Medulla oblongata (tissue), 1 donor: ENCODE measurements around the gene FNDC3B.
"Not testable (repeated sequence)": the region's sequence is repeated elsewhere in the genome, so short reads cannot be mapped to it uniquely, and the experiment has no call there.

Experiments
- DNase-seq: peaks from one replicate; pipeline ENCODE4 v3.0.0-alpha.2; 2015; ENCODE audit errors: extremely low spot score

FNDC3B gene

DNA sequence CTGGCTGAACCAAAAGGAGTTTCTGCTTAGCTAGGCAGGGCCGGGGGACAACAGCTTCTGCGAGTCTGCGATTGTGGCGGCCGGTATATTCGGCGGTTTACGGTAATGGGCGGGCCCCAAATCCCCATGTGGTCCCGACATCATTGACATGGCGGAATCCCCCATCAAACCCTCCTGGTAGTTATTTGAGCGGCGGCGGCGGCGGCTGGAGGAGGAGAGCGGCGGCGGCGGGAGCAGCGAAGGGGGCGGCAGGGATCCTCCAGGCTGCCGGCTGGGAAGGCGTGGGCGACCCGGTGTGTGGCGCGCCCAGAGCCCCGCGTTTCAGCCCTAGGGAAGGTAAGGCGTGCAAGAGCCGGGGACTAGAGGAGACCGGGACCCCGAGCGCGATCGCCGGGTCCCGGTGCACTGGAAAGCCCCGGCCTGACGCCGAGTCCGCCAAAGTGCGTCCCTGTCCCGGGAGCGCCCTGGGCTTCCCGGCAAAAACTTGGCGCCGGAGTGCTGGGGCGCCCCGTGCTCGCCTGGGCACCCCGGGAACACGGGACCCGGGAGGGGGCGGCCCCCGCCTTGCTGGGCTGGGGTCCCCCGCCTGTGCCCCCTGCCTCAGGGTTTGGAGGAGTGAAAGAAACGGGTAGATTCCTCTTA, at the start of gene FNDC3B:
TSS of gene FNDC3B (plus strand) at position 143 of the 642 bp plus-strand sequence. CDS start 72,902 bp downstream, outside the sequence.
- peak; percentile 98 for DNase-seq

- DNase-seq, result not testable (repeated sequence)
Observed at GRCh38 chr3:171990239-171990638, 49.1 kb upstream of the FNDC3B start.

- DNase-seq, result no peak
Observed at GRCh38 chr3:171991166-171991565, 48.2 kb upstream of the FNDC3B start.

DNA sequence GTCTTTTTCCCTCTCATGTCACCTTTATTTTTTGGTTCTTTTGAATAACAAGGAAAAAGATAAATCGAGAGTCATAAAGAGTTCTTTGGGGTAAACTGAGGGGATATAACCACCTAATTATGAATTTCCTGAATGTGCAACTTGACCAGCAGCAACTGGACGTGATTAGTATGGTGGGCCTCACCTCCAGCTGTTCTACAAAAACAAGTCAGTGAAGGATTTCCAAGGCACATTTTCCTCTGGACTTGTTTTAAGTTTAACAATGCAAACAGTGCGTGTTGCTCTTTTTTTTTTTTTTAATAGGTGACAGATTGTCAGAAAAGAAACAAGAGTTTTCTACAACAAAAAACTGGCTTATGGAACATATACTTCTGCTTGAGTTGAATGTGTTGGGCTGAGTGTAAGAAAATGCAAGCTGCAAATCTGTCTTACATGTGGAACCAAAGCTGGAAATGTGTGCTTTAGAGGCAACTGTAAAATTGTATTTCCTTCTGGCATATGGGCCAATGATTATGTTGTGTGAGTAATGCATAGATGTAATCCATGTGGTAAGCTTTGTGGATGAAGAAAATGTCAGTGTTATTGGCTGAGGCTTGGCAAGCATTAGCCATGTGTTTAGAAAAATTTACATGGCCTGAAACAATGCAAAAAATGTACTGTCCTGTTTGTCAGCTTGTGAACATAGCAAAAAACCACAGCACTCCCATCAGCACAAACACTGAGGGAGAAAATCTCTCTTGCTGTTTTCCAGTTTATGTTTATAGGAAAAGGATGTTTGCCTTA, 44.5 kb upstream of the FNDC3B start:
- no peak for DNase-seq

GRCh38 chr3:171995486-171995885, 43.9 kb upstream of the FNDC3B start:
- DNase-seq, result no peak

GRCh38 chr3:171996178-171996817, 43.1 kb upstream of the FNDC3B start:
- no peak for DNase-seq

- DNase-seq, result not testable (repeated sequence)
Observed at GRCh38 chr3:171998731-171999130, 40.6 kb upstream of the FNDC3B start.

GRCh38 chr3:172001616-172002015, 37.8 kb upstream of the FNDC3B start:
- not testable (repeated sequence) for DNase-seq

DNA sequence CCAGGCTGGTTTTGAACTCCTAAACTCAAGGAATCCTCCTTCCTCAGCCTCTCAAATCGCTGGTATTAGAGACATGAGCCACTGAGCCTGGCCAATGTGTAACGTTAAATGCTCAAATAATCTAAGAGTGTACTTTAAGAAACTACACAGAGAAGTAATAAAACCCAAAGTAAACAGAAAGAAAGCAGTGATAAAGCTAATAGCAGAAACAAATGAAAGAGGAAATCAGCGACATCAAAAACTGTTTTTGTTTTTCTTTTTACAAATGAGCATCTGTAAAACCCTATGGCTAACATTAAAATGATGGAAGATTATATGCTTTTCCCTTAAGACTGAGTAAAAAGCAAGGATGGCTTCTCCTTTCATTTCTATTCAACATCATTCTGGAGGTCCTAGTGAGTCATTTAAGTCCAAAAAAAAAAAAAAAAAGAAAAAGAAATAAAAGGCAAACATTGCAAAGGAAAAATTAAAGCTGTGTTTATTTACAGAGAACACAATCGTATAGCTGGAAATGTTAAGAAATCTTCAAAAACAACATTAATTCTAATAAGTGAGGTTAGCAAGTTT, 36.8 kb upstream of the FNDC3B start:
- no peak for DNase-seq

DNA sequence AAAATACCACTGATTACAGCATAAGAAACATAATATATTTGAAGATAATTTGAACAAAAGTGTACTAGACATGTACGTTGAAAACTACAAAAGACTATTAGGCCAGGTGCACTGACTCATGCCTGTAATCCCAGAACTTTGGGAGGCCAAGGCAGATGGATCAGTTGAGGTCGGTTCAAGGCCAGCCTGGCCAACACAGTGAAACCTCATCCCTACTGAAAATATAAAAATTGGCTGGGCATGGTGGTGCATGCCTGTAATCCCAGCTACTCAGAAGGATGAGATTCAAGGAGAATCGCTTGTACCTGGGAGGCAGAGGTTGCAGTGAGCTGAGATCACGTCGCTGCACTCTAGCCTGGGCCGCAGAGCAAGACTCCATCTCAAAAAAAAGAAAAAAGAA, 36.2 kb upstream of the FNDC3B start:
- no peak for DNase-seq

DNA sequence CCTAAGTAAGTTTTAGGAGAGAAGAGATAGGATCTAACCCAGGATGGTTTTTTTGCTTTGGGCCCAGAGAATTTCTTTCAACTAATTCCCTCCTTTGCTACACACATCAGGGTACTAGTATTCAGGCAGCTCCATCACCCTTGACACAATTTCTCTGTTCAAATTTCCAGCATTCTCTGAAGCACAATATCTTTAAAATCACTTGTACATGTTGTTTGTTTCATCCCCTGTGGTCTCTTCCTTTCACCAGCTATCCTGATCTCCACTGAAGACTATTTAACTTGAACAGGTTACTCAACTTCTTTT, 32.4 kb upstream of the FNDC3B start:
- DNase-seq, result no peak

DNA sequence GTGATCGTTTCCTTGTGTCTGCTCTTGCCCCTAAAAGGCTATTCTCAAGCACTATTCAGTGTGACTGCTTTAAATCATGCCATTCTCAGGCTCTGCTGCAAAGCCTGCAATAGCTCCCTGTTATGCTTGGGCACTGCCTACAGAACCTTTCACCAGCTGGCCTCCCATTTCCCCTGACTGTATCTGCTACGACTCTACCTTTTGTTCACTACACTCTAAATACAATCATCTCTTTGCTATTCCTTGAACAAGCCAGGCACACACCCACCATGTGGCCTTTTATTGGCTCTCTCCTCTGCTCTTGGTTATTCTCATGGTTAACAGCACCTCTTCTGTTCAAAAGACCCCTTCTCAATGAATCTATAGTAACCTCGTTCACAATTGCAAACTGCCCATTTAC, 29.6 kb upstream of the FNDC3B start:
- no peak for DNase-seq

- DNase-seq, result no peak
Observed at GRCh38 chr3:172012775-172013174, 26.6 kb upstream of the FNDC3B start.

GRCh38 chr3:172014145-172014544, 25.2 kb upstream of the FNDC3B start:
- no peak for DNase-seq

GRCh38 chr3:172018364-172018763, 21.0 kb upstream of the FNDC3B start:
- no peak for DNase-seq

DNA sequence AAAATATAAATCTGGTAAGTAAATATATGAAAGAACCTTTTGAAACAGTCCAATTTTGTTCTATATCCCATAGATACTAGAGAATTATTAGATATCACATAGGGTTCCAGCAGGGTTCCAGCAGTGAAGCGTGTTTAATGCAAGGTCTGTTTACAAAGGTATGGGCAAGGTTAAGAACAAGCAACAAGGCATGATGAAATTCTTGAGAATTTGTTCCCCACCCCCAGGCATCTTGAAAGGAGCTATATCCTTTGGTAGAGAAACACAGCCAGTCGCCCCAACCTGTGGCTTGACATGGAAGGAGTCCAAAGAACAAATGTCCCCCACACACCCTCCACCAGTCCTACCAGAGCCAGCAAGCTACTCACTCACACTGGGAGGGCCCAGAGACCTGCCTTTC, 18.6 kb upstream of the FNDC3B start:
- no peak for DNase-seq

DNA sequence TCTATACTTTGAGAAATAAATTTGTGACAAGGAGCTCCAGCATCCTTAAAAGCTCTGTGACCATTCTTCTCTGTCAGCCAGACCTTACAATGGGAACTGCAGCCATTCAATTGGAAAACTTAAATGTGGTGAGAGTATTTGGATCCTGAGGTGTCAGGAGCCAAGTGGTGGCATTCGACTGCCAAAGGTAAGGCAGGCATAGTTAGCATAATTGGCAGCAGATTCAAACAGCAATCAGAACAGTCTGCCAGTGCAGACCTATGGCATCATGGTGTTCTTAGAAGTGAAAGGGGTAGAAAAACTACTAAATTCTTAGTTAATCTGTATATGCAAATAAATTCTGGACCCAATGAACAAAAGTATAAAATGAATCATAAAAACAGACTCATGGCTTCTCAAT, 18.2 kb upstream of the FNDC3B start:
- no peak for DNase-seq

DNA sequence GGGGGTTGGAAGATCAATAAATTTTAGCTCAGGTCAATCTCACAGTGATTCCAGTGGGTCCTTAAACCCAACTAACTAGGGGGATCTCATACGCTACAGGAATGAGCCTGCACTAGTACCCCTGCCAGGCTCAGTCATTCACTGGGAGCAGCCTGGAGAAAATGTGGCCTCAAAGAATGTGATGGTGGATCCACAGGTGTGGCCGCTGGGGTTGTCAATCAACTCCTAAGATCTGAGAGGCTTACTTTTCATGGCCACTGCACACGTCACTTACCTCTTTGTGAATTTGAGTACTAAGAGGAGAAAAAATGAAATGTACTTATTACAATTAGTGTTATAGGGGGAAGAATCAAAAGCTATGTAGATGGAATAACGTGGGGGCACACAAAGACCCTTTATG, 17.5 kb upstream of the FNDC3B start:
- no peak for DNase-seq

- DNase-seq, result no peak
Observed at GRCh38 chr3:172023915-172024314, 15.5 kb upstream of the FNDC3B start.

- no peak for DNase-seq
Observed at GRCh38 chr3:172024679-172025078, 14.7 kb upstream of the FNDC3B start.

DNA sequence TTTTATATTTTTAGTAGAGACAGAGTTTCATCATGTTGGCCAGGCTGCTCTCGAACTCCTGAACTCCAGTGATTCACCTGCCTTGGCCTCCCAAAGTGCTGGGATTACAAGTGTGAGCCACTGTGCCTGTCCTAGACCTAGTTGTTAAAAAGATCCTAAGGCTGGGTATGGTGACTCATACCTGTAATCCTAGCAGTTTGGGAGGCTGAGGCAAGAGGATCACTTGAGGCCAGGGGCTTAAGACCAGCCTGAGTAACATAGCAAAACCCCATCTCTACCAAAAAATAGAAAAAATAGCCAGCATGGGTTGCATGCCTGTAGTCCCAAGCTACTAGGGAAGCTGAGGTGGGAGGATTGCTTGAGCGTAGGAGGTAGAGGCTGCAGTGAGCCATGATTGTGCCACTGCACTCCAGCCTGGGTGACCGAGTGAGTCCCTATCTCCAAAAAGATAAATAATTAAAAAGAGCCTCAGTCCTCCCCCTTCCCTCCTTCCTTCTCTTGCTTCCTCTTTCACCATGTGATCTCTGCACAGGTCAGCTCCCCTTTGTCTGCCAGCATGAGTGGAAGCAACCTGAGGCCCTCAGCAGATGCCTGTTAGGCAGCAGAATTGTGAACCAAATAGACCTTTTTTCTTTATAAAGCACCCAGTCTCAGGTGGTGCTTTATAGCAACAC, 9.8 kb upstream of the FNDC3B start:
- no peak for DNase-seq

GRCh38 chr3:172030181-172030580, 9.2 kb upstream of the FNDC3B start:
- no peak for DNase-seq
